Measurements from ENCODE around the gene GTF2IRD2. TPM values are rescaled to one million over a fixed set of nuclear protein-coding genes. Genes with fewer than 3 reads are reported as not detected.
"Not testable (repeated sequence)": the region's sequence is repeated elsewhere in the genome, so short reads cannot be mapped to it uniquely, and the experiment has no call there.

GTF2IRD2 gene
- total RNA-seq, 2 experiments from 2014 or later, result 9.9 to 13.7 TPM

GRCh38 chr7:74772093-74772492 lies 79.3 kb downstream of the GTF2IRD2 start:
- H3K27me3 Mint-ChIP-seq; H3K9me3 Mint-ChIP-seq; POLR2A ChIA-PET; H3K4me3 Mint-ChIP-seq; DNase-seq; H3K4me1 Mint-ChIP-seq; H3K27ac Mint-ChIP-seq; H3K36me3 Mint-ChIP-seq (ENCODE audit: low read depth); CTCF ChIA-PET: not testable (repeated sequence)

DNA sequence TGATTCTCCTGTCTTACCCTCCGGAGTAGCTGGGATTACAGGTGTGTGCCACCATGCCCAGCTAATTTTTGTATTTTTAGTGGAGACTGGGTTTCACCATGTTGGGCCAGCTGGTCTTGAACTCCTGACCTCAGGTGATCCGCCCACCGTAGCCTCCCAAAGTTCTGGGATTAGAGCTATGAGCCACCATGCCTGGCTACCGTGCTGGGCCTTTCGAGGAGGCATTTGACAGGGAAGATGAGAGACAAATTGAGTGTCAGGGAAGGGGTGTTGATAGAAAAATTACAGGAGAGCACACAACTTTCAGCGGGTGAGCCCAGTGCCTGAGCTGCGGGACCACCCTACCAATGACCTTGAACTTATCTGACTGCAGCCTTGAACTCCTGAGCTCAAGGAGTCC lies 81.3 kb downstream of the GTF2IRD2 start:
- POLR2A ChIA-PET; H3K27ac Mint-ChIP-seq; H3K9me3 Mint-ChIP-seq; H3K4me1 Mint-ChIP-seq; CTCF ChIA-PET; H3K4me3 Mint-ChIP-seq; H3K36me3 Mint-ChIP-seq (ENCODE audit: low read depth); DNase-seq; H3K27me3 Mint-ChIP-seq: not testable (repeated sequence)

DNA sequence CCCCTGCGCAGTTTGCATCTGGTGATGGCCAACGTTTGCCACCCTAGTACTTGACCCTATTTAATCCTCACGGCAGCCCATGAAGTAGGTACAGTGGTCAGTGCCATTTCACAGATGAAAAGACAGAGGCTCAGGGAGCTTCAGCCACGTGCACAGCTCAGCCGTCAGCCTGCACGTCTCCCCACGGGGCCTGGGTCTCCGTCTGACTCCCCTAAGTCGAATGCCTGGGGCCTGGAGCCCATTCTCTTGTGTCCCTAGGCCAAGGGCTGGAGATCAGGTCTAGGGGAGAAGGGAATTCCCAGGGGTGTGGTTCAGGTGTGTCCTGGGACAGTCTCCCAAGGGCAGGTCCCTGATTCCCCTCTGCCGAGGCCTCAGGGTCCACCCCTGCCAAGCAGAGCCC lies 84.4 kb downstream of the GTF2IRD2 start:
- CTCF ChIA-PET, result not testable (repeated sequence)

DNA sequence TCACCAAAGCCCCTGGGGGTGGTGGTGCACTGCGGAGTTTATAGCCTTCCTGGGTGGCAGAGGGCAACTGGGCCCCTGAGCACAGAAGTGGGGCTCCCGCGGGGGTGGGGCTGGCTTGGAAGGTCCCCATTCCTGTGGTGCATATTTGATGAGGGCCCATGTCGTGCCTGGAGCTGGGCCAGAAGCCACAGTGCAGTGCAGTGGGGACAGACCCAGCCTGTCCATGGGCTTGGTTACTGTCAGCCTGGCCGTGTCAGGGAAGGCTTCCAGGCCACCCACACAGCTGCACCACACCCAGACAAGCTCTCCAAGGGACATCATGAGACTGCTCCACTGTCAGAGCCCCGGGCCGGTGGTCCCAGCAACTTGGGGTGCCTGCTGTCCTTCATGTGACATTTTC lies 84.9 kb downstream of the GTF2IRD2 start:
- H3K27me3 Mint-ChIP-seq; H3K4me1 Mint-ChIP-seq; H3K4me3 Mint-ChIP-seq; H3K9me3 Mint-ChIP-seq; H3K27ac Mint-ChIP-seq; CTCF ChIA-PET; DNase-seq; POLR2A ChIA-PET; H3K36me3 Mint-ChIP-seq (ENCODE audit: low read depth): not testable (repeated sequence)

More for the DNA sequence above, 84.4 kb downstream of the GTF2IRD2 start:
- H3K4me3 Mint-ChIP-seq; H3K9me3 Mint-ChIP-seq; DNase-seq; H3K4me1 Mint-ChIP-seq; POLR2A ChIA-PET; H3K27me3 Mint-ChIP-seq; H3K27ac Mint-ChIP-seq; H3K36me3 Mint-ChIP-seq (ENCODE audit: low read depth): not testable (repeated sequence)

DNA sequence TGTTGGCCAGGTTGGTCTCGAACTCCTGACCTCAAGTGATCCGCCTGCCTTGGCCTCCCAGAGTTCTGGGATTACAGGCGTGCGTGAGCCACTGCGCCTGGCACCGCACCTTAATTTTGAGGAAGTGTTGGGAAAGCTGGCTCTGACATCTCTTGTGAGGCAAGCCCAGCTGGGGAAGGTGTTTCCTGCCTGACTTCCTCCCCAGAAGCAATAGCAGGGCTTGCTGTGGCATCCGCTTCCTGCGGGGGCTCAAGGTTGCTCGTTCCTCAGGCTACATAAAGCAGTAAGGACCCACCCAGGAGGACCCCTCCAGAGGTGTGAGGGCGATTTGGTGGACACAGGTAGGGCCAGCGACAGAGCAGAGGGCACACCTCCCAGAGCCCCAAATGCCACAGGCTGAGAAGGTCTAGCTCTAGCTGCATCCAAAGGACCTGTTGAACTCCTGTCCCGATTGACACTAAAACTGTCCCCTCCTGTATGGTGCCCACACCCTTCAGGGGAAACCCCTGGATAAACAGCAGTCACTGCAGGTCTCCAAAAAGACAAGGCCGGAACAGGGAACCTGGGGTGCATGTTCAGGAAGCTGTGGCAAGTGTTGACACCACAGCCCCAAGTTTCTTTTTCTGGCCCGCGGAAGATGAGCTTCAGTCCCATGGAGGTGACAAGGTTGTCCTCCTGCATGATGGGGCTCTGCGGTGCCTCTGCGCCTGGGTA lies 86.0 kb downstream of the GTF2IRD2 start:
- CTCF ChIA-PET; DNase-seq; POLR2A ChIA-PET; H3K4me3 Mint-ChIP-seq; H3K9me3 Mint-ChIP-seq; H3K27ac Mint-ChIP-seq; H3K4me1 Mint-ChIP-seq; H3K36me3 Mint-ChIP-seq (ENCODE audit: low read depth); H3K27me3 Mint-ChIP-seq: not testable (repeated sequence)

- H3K36me3 Mint-ChIP-seq (ENCODE audit: low read depth); CTCF ChIA-PET; H3K9me3 Mint-ChIP-seq; H3K27me3 Mint-ChIP-seq; H3K27ac Mint-ChIP-seq; H3K4me3 Mint-ChIP-seq; DNase-seq; H3K4me1 Mint-ChIP-seq; POLR2A ChIA-PET: not testable (repeated sequence)
Measured at GRCh38 chr7:74758982-74759381, 92.4 kb downstream of the GTF2IRD2 start.

DNA sequence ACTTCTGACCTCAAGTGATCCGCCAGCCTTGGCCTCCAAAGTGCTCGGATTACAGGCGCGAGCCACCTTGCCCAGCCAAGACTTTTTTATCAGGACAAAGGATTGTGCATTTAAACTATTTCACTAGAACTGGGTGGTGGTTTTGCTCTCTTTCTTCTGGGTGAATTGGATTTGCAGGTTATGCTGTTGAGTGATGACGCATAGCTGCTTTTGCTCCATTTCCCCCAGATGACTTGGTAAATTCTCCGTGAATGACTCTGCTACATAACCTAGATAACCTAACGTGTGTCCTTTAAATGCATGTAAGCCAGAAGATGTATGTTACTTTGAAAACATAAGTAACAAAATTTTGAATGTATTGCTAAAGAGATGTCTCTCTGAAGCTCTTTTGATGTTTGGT lies 93.1 kb downstream of the GTF2IRD2 start:
- not testable (repeated sequence) for H3K4me1 Mint-ChIP-seq

DNA sequence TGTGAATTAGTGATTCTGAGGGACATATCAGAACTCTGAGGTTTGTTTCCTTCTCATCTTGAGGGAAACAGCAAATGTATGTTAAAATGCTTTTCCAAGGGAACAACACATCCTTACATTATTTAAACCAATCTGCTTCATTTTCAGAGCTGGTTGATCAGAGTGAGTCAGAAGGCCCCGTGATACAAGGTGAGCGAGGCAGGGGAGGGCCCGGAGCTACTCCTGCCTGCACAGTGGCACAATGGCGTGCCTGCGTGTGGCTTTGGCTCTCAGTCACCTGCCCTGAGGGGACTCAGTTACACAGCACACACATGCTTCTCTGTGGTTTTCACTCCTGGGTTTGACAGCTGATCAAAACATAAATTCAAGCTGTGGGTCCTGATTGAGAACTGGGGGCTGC lies 94.7 kb downstream of the GTF2IRD2 start:
- H3K9me3 Mint-ChIP-seq; H3K27ac Mint-ChIP-seq; CTCF ChIA-PET; DNase-seq; H3K4me1 Mint-ChIP-seq; H3K27me3 Mint-ChIP-seq; H3K36me3 Mint-ChIP-seq (ENCODE audit: low read depth); H3K4me3 Mint-ChIP-seq; POLR2A ChIA-PET: not testable (repeated sequence)

More for the DNA sequence above, 93.1 kb downstream of the GTF2IRD2 start:
- H3K27me3 Mint-ChIP-seq; POLR2A ChIA-PET; H3K36me3 Mint-ChIP-seq (ENCODE audit: low read depth); H3K27ac Mint-ChIP-seq; CTCF ChIA-PET; DNase-seq; H3K4me3 Mint-ChIP-seq; H3K9me3 Mint-ChIP-seq: not testable (repeated sequence)

- H3K9me3 Mint-ChIP-seq; POLR2A ChIA-PET; H3K36me3 Mint-ChIP-seq (ENCODE audit: low read depth); CTCF ChIA-PET; H3K27me3 Mint-ChIP-seq; H3K4me1 Mint-ChIP-seq; DNase-seq; H3K27ac Mint-ChIP-seq; H3K4me3 Mint-ChIP-seq: not testable (repeated sequence)
Measured at GRCh38 chr7:74753921-74754482, 97.4 kb downstream of the GTF2IRD2 start.

Other genes starting within 250 kb of the GTF2IRD2 start
- gene GTF2I, start 193.9 kb downstream of the GTF2IRD2 start, total RNA-seq, result 100 to 1,000 TPM; 162 to 163 TPM
- gene NCF1, start 77.6 kb downstream of the GTF2IRD2 start, total RNA-seq, result 1 to 10 TPM; 2.4 to 2.6 TPM
- gene CASTOR2, start 113.1 kb upstream of the GTF2IRD2 start, total RNA-seq, result 1 to 10 TPM; 2.5 to 2.6 TPM
- gene RCC1L, start 222.2 kb upstream of the GTF2IRD2 start, total RNA-seq, result 10 to 100 TPM; 30.2 to 36.7 TPM
- gene GTF2IRD2B, start 241.0 kb upstream of the GTF2IRD2 start, total RNA-seq, result 10 to 100 TPM; 21.8 to 23.9 TPM